ENCODE data around the gene CAPN12. TPM values are rescaled to one million over a fixed set of nuclear protein-coding genes. Genes with fewer than 3 reads are reported as not detected.
"Not testable (repeated sequence)": the region's sequence is repeated elsewhere in the genome, so short reads cannot be mapped to it uniquely, and the experiment has no call there.

CAPN12 gene
- total RNA-seq, 1 donor from 2014 or later, result 4.4 TPM

DNA sequence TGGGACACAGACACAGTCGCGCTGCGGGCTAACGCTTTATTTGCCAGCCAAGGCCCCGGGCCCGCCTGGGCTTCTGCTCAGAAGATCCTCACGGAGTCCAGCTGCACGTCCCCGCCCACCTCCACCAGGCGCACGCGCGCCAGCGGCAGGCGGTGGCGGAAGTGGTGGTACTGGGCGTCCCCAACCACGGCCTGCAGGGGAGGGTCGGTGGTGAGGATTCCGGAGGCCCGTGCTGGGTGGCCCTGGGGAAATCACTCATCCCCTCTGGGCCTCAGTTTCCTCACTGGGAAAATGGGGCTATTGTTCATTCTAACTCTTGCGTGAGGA lies 26.6 kb upstream of the CAPN12 start:
- intact Hi-C loops (cut with micrococcal nuclease), result not testable (repeated sequence)

DNA sequence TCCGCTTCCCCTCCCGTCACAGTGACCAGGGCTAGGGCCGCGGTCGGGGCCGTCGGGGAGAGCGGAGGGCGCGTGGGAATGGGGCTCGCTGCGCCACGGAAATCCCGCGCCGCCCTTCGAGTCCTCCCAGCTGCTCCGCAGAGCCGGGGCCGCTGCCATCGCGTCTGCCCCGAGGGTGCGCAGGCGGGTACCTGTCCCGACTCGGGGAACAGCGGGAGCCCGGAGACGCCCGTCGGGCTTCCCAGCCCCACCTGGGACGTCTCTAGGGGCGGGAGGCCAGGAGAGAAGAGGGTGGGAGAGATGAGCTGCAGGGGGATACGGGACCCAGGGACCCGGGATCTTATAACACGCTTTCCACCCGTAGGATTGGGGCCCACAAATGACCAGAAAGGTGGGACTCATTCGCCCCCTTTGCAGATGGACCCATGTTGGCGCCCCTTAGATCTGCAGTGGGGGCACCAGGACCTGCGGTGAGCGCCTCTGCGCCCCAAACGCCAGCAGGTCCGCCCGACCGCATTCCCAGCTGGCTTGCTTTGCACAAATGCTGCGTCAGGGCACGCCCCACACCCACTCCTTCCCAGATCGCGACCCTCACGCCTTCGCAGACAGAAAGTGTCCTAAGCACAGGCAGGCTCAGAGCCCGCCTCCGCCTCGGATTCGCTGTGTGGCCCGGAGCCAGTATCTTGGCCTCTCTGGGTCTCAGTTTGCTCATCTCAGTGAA lies 26.1 kb upstream of the CAPN12 start:
- intact Hi-C loops (cut with micrococcal nuclease), result not testable (repeated sequence)

DNA sequence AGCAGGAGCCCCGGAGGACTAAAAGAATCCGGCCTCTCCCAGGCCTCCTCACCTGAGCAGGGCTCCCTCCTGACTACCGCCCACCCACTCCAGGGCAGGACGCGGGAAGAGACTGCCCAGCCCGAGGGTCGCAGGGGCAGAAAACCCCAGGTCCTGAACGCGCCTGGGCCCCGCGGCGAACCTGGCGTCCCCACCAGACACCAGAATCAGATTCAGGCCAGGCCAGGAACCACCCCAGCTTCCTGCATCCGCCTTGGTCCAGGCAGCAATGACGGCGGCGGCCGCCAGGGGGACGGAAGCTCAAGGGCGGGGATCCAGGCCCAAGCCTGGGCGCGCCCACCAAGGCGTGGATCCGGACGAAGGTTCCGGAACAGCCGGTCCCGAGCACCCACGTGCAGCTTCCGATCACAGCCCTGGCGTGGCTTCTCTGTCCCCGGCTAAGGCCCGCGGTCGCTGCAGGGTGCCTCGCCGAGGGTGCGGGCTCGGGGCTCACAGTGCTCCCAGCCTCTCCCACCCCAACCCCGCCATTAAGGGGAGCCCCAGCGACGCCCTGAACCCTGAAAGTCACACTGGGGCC lies 25.4 kb upstream of the CAPN12 start:
- intact Hi-C loops (cut with micrococcal nuclease), result loop anchor here (2.0 to 5.0 kb wide), 5 partner anchors 19 to 161 kb away; partner anchors contain the start of genes ACTN4, ECH1, LGALS7B and MRPS12

DNA sequence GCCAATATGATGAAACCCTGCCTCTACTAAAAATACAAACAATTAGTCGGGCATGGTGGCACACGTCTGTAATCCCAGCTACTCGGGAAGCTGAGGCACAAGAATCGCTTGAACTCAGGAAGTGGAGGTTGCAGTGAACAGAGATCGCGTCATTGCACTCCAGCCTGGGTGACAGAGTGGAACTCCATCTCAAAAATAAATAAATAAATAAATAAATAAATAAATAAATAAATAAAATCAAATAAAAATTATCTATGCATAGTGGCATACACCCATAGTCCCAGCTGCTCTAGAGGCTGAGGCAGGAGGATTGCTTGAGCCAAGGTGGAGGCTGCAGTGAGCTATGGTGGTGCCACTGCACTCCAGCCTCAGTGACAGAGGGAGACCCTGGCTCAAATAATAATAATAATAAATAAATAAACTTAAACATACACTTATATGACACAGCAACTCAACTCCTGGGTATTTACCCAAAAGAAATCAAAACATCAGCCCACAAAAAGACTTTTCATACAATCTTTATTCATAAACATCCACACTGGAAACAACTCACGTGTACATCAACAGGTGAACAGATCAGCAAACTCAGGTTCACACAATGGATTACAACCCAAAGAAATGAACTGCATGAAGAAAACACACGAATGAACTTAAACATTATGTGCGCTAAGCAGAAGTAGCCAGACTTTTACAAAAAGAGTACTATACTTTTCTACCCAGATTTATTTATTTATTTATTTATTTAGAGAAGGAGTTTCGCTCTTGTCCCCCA lies 22.2 kb upstream of the CAPN12 start:
- intact Hi-C loops (cut with micrococcal nuclease), result loop anchor here (5.0 kb wide), 1 partner anchor 66 kb away; the partner anchor contains the start of gene ECH1

DNA sequence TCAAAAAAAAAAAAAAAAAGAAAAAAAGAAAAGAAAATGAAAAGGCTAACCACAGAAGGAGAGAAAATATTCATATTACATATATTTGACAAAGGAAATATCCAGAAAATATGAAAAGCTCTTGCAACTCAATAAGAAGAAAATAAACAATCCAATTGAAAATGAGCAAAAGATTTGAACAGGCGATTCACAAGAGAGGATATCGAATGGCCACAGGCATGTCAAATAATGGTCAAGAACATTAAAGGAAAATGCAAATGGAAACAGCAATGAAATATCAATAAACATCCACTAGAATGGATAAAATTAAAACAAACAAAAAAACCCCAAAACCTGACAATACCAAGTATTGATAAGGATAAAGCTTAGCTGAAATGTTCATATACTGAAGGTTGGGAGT lies 20.9 kb upstream of the CAPN12 start:
- intact Hi-C loops (cut with micrococcal nuclease), result loop anchor here (5.0 kb wide), 1 partner anchor 67 kb away; the partner anchor contains the start of gene ECH1

DNA sequence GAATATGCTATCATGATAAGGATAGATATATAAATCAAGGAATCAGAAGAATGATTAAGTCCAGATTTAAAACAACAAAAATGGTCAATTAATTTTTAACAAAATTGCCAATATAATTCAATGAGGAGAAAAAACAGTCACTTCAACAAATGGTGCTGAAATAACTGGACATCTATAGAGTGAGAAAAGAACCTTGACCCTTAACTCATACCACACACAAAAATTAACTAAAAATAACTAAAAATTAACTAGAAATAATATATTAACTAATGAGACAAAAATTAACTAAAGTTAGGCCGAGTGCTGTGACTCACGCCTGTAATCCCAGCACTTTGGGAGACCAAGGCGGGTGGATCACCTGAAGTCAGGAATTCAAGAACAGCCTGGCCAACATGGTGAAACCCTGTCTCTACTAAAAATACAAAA lies 19.5 kb upstream of the CAPN12 start:
- intact Hi-C loops (cut with micrococcal nuclease), result no loop called here

DNA sequence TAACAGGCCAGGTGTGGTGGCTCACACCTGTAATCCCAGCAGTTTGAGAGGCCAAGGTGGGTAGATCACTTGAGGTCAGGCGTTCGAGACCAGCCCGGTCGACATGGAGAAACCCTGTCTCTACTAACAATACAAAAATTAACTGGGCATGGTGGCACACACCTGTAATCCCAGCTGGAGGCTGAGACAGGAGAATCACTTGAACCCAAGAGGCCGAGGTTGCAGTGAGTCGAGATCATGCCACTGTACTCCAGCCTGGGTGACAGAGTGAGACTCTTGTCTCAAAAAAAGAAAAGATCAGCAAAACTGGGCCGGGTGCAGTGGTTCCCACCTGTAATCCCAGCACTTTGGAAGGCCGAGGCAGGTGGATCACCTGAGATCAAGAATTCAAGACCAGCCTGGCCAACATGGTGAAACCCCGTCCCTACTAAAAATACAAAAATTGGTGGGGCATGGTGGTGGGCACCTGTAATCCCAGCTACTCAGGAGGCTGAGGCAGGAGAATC lies 17.7 kb upstream of the CAPN12 start:
- intact Hi-C loops (cut with micrococcal nuclease), result not testable (repeated sequence)

DNA sequence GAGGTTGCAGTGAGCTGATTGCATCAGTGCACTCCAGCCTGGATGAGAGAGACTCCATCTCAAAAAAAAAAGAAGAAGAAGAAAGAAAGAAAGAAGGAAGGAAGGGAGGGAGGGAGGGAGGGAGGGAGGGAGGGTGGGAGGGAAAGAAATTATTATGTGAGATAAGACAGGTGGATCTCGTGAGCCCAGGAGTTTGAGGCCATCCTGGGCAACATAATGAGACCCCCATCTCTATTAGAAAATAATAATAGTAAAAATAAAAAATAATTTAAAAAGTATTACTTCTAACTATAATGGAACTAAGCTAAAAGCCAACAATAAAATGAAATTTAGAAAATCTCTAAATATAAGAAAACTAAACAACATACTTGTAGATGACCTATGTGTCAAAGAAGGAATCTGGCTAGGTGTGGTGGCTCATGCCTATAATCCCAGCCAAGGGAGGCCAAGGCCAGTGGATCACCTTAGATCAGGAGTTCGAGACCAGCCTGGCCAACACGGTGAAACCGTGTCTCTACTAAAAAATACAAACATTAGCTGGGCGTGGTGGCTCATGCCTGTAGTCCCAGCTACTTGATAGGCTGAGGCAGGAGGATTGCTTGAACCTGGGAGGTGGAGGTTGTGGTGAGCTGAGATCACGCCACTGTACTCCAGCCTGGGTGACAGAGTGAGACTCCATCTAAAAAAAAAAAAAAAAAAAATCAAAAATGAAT lies 16.7 kb upstream of the CAPN12 start:
- intact Hi-C loops (cut with micrococcal nuclease), result not testable (repeated sequence)

DNA sequence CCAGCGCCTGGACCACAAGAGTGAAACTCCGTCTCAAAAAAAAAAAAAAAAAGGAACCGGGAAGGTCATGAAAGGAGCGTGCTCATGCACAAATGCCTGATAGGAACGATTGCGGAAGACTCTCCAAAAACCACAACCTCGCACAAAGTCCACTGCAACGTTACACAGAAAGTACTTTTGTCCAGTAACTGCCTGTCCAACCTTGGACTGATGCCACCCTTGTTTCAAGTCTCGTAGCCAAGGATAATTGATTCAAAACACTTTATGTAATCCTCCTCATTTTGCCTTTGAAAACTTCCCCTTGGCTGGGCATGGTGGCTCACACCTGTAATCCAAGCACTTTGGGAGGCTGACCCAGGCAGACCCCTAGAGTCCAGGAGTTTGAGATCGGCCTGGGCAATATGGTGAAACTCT lies 15.3 kb upstream of the CAPN12 start:
- intact Hi-C loops (cut with micrococcal nuclease), result loop anchor here (10.0 kb wide), 1 partner anchor 45 kb away; no protein-coding TSS in a partner anchor

DNA sequence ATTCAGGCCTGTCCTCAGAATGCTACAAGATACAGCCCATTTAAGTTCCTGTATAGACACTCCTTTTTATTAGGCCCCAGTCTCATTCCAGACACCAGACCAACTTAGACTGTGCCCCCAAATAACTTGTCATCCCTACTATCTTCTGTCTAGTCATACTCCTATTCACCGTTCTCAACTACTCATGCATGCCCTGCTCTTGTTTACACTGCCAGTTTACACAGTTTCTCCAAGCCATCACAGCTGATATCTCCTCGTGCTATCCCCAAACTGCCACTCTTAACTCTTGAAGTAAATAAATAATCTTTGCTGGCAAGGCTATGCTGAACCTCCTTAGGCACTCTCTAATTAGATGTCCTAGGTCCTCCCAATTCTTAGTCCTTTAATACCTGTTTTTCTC lies 9.9 kb upstream of the CAPN12 start:
- intact Hi-C loops (cut with micrococcal nuclease), result loop anchor here (10.0 kb wide), 1 partner anchor 51 kb away; no protein-coding TSS in a partner anchor

DNA sequence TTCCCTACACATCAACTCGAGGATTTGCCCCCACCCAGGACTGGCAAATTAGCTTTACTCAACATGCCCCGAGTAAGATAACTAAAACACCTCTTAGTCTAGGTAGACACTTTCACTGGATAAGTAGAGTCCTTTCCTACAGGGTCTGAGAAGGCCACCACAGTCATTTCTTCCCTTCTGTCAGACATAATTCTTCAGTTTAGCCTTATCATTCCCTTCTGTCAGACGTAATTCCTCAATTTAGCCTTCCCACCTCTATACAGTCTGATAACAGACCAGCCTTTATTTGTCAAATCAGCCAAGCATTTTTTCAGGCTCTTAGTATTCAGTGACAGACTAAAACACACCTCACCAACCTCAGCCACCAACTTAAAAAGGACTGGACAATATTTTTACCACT lies 9.5 kb upstream of the CAPN12 start:
- intact Hi-C loops (cut with micrococcal nuclease), result loop anchor here (10.0 kb wide), 1 partner anchor 51 kb away; no protein-coding TSS in a partner anchor

DNA sequence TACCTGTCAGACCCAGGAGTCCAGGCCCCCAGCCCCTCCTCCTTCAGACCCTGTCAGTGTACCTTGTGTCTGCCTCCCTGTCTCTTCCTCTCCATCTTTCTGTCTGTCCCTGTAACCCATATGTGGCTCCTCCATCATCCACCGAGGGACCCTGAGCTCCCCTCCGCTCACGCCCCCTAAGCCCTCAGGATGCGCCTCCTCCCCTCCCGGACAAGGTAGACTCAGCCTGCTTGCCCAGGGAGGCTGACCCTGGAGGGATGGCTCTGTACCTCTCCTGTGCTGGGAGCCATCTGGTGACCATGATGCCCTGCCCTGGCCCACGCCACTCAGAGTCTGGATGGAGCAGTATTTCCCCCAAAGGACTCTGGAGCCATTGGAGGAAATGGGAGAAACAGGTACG lies 1.0 kb upstream of the CAPN12 start:
- intact Hi-C loops (cut with micrococcal nuclease), result no loop called here

DNA sequence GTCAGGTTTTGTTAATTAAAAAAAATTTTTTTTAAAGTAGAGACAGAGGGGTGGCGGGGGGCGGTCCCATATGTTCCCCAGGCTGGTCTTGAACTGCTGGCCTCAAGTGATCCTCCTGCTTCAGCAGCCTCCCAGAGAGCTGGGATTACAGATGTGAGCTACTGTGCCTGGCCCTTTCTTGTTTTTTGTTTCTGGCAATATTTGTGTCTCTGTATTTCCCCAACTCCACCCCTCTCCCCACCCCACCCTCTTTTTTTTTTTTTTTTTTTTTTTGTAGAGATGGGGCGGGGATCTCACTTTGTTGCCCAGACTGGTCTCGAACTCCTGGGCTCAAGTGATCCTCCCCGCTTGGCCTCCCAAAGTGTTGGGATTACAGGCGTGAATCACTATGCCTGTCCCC lies 600 bp upstream of the CAPN12 start:
- intact Hi-C loops (cut with micrococcal nuclease), result no loop called here

DNA sequence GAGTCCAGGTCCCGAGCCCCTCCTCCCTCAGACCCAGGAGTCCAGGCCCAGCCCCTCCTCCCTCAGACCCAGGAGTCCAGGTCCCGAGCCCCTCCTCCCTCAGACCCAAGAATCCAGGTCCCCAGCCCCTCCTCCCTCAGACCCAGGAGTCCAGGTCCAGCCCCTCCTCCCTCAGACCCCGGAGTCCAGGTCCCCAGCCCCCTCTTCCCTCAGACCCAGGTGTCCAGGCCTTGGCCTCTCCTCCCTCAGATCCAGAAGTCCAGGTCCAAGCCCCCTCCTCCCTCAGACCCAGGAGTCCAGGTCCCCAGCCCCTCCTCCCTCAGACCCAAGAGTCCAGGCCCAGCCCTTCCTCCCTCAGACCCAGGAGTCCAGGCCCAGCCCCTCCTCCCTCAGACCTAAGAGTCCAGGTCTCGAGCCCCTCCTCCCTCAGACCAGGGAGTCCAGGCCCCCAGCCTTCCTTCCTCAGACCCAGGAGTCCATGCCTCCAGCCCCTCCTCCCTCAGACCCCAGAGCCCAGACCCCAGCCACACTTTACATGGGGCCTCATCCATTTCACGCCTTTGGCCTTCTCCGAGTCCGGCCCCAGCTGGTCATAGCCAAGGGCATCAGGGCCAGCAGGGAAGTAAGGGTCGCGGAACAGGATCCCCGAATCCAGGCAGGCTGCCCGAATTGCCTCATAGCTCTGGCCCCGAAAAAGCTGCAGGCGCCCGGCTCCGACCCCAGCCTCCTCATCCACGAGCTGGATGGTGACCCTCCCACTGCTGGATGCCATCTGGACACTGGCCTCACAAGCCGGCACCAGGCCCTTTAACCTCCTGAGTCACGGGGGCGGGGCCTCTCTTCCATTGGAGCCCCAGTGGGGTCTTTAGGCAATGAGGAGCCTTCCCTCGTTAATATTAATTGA lies 628 bp downstream of the CAPN12 start:
- intact Hi-C loops (cut with micrococcal nuclease), result no loop called here

DNA sequence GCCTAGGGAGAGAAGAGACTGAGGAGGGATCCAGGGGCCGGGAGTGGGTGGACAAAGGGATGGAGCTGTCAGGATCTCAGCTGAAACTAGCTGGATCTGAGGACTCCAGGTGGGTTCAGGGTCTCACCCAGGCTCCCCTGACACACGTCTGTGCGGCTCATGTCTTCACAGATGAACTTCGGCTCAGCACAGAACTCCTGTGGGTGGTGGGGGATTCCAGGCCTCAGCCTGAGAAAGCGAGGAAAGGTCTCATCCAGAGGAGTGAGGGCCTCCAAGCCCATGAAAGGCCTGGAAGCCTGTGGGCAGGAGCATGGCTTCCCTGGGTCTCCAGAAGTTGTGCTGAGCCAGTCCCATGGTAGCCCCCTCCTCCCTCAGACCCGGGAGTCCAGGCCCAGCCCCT lies 1.4 kb downstream of the CAPN12 start:
- intact Hi-C loops (cut with micrococcal nuclease), result no loop called here

DNA sequence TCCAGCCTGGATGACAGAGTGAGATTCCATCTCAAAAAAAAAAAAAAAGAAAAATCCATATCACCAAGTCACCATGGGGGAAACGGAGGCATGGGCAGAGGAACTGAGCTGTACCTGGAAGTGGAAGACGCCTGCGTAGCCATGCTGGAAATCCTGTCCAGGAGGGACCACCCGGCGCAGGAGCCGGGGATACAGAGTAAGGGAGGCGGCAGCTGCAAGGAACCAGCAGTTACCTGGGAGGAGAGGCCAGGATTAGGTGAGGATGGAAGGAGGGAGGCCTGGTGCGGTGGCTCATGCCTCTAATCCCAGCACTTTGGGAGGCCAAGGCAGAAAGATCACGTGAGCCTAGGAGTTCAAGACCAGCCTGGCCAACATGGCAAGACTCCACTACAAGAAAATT lies 2.0 kb downstream of the CAPN12 start:
- intact Hi-C loops (cut with micrococcal nuclease), result no loop called here

DNA sequence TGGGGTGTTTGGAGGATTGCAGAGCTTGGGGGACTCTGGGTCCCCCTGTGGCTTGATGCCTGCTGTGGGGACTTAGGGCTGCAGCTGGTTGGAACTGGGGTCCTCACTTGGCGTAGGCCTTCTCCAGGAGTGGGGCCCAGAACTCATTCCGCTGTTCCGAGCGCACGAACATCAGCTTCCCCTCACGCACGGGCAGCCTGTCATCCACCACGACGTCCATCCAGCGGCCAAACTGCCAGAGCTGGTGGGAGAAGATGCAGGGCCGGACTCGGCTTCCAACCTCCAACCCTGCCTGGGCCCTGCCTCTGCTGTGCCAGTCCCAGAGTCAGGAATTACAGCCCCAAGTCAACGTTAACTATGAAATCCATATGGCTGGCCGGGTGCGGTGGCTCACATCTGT lies 2.6 kb downstream of the CAPN12 start:
- intact Hi-C loops (cut with micrococcal nuclease), result no loop called here

DNA sequence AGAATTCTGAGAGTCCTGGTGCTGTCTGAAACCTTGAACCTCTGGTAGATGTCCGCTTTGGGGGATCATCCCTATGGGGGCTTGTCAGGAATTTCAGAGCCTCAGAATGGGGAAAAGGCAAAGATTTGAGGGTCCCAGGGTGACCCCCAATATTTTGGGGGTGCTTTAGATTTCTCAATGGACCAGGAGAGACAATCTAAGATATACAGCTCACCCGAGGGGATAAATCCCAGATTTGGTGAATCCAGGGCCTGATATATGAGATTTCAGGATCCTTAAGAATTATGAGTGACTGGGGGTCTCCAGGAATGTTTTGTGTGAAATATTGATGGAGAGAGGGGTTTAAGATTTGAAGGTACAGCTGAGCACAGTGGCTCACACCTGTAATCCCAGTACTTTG lies 3.3 kb downstream of the CAPN12 start:
- intact Hi-C loops (cut with micrococcal nuclease), result no loop called here

DNA sequence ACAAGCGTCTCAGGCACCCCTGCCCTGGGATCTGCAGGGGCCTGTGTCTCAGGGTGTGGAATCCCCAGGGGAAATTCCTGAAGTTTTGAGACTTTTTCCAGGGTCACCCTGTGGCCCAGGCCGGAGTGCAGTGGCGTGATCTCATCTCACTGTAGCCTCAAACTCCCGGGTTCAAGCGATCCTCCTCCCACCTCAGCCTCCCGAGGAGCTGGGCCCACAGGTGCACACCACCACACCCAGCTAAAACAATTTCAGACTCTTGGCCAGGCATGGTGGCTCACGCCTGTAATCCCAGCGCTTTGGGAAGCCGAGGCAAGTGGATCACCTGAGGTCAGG lies 4.0 kb downstream of the CAPN12 start:
- intact Hi-C loops (cut with micrococcal nuclease), result no loop called here
